ENCODE results near the gene PPP1R8. TPM values are rescaled to one million over a fixed set of nuclear protein-coding genes. Genes with fewer than 3 reads are reported as not detected.

The PPP1R8 gene
- total and polyA plus RNA-seq, 2 experiments from 2014 or later, result 13.4 to 50.5 TPM

GRCh38 chr1:27872802-27873551, 42.4 kb downstream of the PPP1R8 start (continued):
- TF ChIP-seq ZNF462 (CRISPR knock-in tag; IDR thresholded peaks at IDR 0.05) (no peak), CREB1 (CRISPR knock-in tag; IDR thresholded peaks at IDR 0.05; ENCODE audit: low read depth) (no peak), ZNF114 (CRISPR knock-in tag; IDR thresholded peaks at IDR 0.05) (no peak), STAT1 (IDR thresholded peaks at IDR 0.05; ENCODE audit: unreplicated experiment) (no peak), EZH2 (IDR thresholded peaks at IDR 0.05; ENCODE audit: low read depth, unreplicated experiment) (no peak), JUNB (IDR thresholded peaks at IDR 0.05; ENCODE audit: unreplicated experiment) (no peak), ZNF331 (CRISPR knock-in tag; IDR thresholded peaks at IDR 0.05; ENCODE audit: low read depth) (no peak), POLR2AphosphoS5 (IDR thresholded peaks at IDR 0.05; ENCODE audit: low read depth) (no peak)

- Mint-ChIP-seq H3K36me3 (ENCODE audit: low read depth) (peaks cover 3% of the 10 kb centered on the region; the same call in 2 of the 3 replicates), H3K27ac (no peak overlapping the region), H3K27me3 (ENCODE audit: insufficient read depth, low read depth, poor library complexity) (peaks cover 15% of the 10 kb centered on the region), H3K4me3 (peak overlapping the region; percentile 83; the same call in 2 of the 3 replicates), H3K4me1 (peaks cover 4% of the 10 kb centered on the region), H3K9me3 (no peaks in the 10 kb centered on the region)
- ATAC-seq (no peak), DNase-seq (ENCODE audit: low spot score) (no peak)
- H3K36me3 ChIP-seq (ENCODE audit: insufficient read depth), result no peaks in the 10 kb centered on the region
- 0 out of 2 replicates have a peak, but pooled peaks cover 4% of the 10 kb centered on the region for H3F3A ChIP-seq (replicated peaks; ENCODE audit: low read depth)
- H3K4me2 ChIP-seq, result peak overlapping the region; percentile 87; the same call in 1 of the 2 replicates
- no peaks in the 10 kb centered on the region for H3K79me2 ChIP-seq (replicated peaks; ENCODE audit: insufficient read depth)
- no peaks in the 10 kb centered on the region for H3K9me2 ChIP-seq (ENCODE audit: insufficient read depth)
- H3K27me3 ChIP-seq (ENCODE audit: insufficient read depth), result no peaks in the 10 kb centered on the region
- H3K4me1 ChIP-seq (ENCODE audit: insufficient read depth), result no peaks in the 10 kb centered on the region
- no peak overlapping the region for H2AFZ ChIP-seq
- H4K20me1 ChIP-seq (replicated peaks; ENCODE audit: insufficient read depth), result no peaks in the 10 kb centered on the region
- H3K4me3 ChIP-seq, result peak overlapping the region; percentile 87; the same call in 1 of the 2 replicates
- H3K27ac ChIP-seq (ENCODE audit: low read depth), result no peak overlapping the region
- no peak for TF ChIP-seq POLR2AphosphoS5 (IDR thresholded peaks at IDR 0.05; ENCODE audit: low read depth)
- TF ChIP-seq ZNF114 (CRISPR knock-in tag; IDR thresholded peaks at IDR 0.05), result no peak
- no peak for TF ChIP-seq REST (IDR thresholded peaks at IDR 0.05; ENCODE audit: unreplicated experiment)
- TF ChIP-seq ETS1 (IDR thresholded peaks at IDR 0.05), result no peak
- no peak for TF ChIP-seq JUNB (IDR thresholded peaks at IDR 0.05; ENCODE audit: unreplicated experiment)
- no peak for TF ChIP-seq NANOG (IDR thresholded peaks at IDR 0.05; ENCODE audit: borderline replicate concordance)
- TF ChIP-seq ZNF331 (CRISPR knock-in tag; IDR thresholded peaks at IDR 0.05; ENCODE audit: low read depth), result no peak
Measured at GRCh38 chr1:27873671-27874384, 43.2 kb downstream of the PPP1R8 start.
